AG04449 (cell line): ENCODE measurements around the gene SETBP1.

ENCODE experiments used
- CTCF ChIA-PET: fragments of 350-600 bp; formaldehyde crosslinking; extraction: SDS; loops from one replicate; lab custom pipeline; 2021; ENCODE audit warnings: antibody characterized with exemption; lab: Yijun Ruan, JAX
- POLR2A ChIA-PET: fragments of 400-600, 350-600 bp; formaldehyde crosslinking; extraction: SDS; loops from one replicate; lab custom pipeline; 2020; ENCODE audit warnings: antibody characterized with exemption, inconsistent platforms; lab: Yijun Ruan, JAX
- DNase-seq: peaks from one replicate; pipeline ENCODE4 v3.0.0-alpha.2; 2010; ENCODE audit warnings: low read depth, low spot score
- H3K4me3 ChIP-seq: 2 replicates; pipeline ENCODE4 v1.5.1; 2011; ENCODE audit warnings: low read depth, mild to moderate bottlenecking, control low read depth, low read length
- CTCF ChIP-seq: IDR thresholded peaks from one replicate; pipeline ENCODE4 v1.5.1; 2011; ENCODE audit warnings: mild to moderate bottlenecking, moderate library complexity, low read length, control low read depth, inconsistent platforms; ENCODE audit not compliant: insufficient read depth; ENCODE audit errors: missing control alignments

The SETBP1 gene

GRCh38 chr18:45112682-45113081 lies 432.0 kb downstream of the SETBP1 start:
- DNase-seq = no peak
- ChIA-PET POLR2A (no interaction called here), CTCF (no interaction called here)
- no peak overlapping the region for H3K4me3 ChIP-seq
- TF ChIP-seq CTCF = no peak

- H3K4me3 ChIP-seq = no peak overlapping the region
- DNase-seq = no peak
- TF ChIP-seq CTCF = no peak
- ChIA-PET POLR2A (interaction anchor here (0.7 kb wide), 1 partner anchor 1082 kb away, joined by 3 read pairs; no protein-coding TSS in a partner anchor), CTCF (no interaction called here)
Measured at GRCh38 chr18:45116116-45116515, 435.4 kb downstream of the SETBP1 start.
